ENCODE measurements around the gene KCNMB2.

The KCNMB2 gene

GRCh38 chr3:178558637-178559036, 22.4 kb downstream of the KCNMB2 start:
- TF ChIP-seq GABPA (IDR thresholded peaks at IDR 0.05; ENCODE audit: low read depth) (no peak), POLR2AphosphoS5 (IDR thresholded peaks at IDR 0.05; ENCODE audit: low read depth) (no peak), SPI1 (IDR thresholded peaks at IDR 0.05; ENCODE audit: borderline replicate concordance, low read depth) (no peak), REST (IDR thresholded peaks at IDR 0.05; ENCODE audit: insufficient replicate concordance, low read depth) (no peak), CTCF (IDR thresholded peaks at IDR 0.05; ENCODE audit: insufficient read depth, low read length) (no peak)
- Histone ChIP-seq H3K27me3 (ENCODE audit: insufficient read depth, poor library complexity, severe bottlenecking) (no peaks in the 10 kb centered on the region), H3K4me3 (replicated peaks; ENCODE audit: insufficient read depth, low read length) (no peak overlapping the region), H3K27ac (replicated peaks) (no peak overlapping the region)
- DNase-seq (ENCODE audit: low read depth in 1 of 2, low spot score in 1 of 2), result no peak

- H3K27ac ChIP-seq (replicated peaks), result no peak overlapping the region
- no peak for DNase-seq (ENCODE audit: low read depth in 1 of 2, low spot score in 1 of 2)
- TF ChIP-seq POLR2AphosphoS5 (IDR thresholded peaks at IDR 0.05; ENCODE audit: low read depth) (no peak), GABPA (IDR thresholded peaks at IDR 0.05; ENCODE audit: low read depth) (no peak), SPI1 (IDR thresholded peaks at IDR 0.05; ENCODE audit: borderline replicate concordance, low read depth) (no peak), CTCF (IDR thresholded peaks at IDR 0.05; ENCODE audit: insufficient read depth, low read length) (no peak), REST (IDR thresholded peaks at IDR 0.05; ENCODE audit: insufficient replicate concordance, low read depth) (no peak)
- H3K27me3 ChIP-seq (ENCODE audit: insufficient read depth, poor library complexity, severe bottlenecking), result no peaks in the 10 kb centered on the region
- H3K4me3 ChIP-seq (replicated peaks; ENCODE audit: insufficient read depth, low read length), result no peak overlapping the region
Observed at GRCh38 chr3:178560759-178561158, 24.5 kb downstream of the KCNMB2 start.

- TF ChIP-seq REST (IDR thresholded peaks at IDR 0.05; ENCODE audit: insufficient replicate concordance, low read depth) (no peak), GABPA (IDR thresholded peaks at IDR 0.05; ENCODE audit: low read depth) (no peak), POLR2AphosphoS5 (IDR thresholded peaks at IDR 0.05; ENCODE audit: low read depth) (no peak), CTCF (IDR thresholded peaks at IDR 0.05; ENCODE audit: insufficient read depth, low read length) (no peak), SPI1 (IDR thresholded peaks at IDR 0.05; ENCODE audit: borderline replicate concordance, low read depth) (no peak)
- H3K27ac ChIP-seq (replicated peaks), result no peak overlapping the region
- no peak for DNase-seq (ENCODE audit: low read depth in 1 of 2, low spot score in 1 of 2)
Observed at GRCh38 chr3:178561239-178561638, 25.0 kb downstream of the KCNMB2 start.

More at GRCh38 chr3:178561239-178561638, 25.0 kb downstream of the KCNMB2 start:
- H3K4me3 ChIP-seq (replicated peaks; ENCODE audit: insufficient read depth, low read length), result no peak overlapping the region
- H3K27me3 ChIP-seq (ENCODE audit: insufficient read depth, poor library complexity, severe bottlenecking), result no peaks in the 10 kb centered on the region

Measured in HL-60 (cell line).